Measurements from ENCODE around the gene CDH4.

CDH4 gene

DNA sequence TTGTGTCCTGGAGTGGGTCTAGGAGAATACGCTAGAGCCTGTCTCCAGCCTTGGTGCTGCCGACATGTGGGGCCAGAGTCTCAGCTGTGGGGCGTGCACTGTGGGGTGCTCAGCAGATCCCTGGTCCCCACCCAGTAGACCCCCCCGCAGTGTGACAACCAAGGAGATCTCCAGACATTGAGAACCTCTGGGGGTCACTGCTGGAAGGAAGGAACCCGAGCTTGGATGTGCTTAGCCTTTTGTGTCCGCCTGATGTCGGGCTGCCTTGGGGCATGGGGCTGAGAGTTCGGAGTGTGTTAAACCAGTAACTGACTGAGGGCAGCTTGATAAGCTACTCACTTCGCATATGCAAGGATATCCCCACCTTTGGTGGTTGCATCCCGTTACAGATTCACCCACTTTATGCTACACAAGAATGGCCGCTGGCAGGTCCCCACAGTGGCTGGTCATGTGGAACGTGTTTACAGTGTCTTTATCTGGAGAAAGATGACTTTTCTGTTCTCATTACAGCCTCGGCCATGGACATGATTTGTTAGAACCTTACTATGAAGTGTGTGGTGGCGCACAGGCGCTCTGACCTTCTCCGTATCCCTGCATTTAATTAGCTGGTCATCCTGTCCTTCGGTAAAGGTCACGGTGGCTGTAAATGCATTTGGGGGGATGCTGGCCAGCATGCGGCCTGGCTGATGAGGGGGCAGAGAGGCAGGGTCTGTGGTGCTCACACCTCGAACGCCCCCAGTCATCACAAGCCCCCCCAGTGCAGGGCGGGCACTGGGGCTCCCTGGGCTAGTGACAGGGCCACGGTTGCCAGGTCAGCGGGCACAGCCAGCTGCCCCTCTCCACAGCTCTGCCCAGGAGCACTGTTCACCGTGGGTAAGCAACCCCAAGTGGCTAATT is 446.8 kb downstream of the CDH4 start:
- TF ChIP-seq CTCF (IDR thresholded peaks at IDR 0.05; ENCODE audit: low read depth, low read length): no peak
- H3K4me3 ChIP-seq (ENCODE audit: low read depth, low read length): no peak overlapping the region
- no peak for DNase-seq (ENCODE audit: low read depth, low spot score)
- in situ Hi-C loops (cut with HindIII; ENCODE audit: low sequenced_read_pairs): no loop called here

- H3K4me3 ChIP-seq (ENCODE audit: low read depth, low read length): no peak overlapping the region
- no peak for DNase-seq (ENCODE audit: low read depth, low spot score)
- in situ Hi-C loops (cut with HindIII; ENCODE audit: low sequenced_read_pairs): no loop called here
- TF ChIP-seq CTCF (IDR thresholded peaks at IDR 0.05; ENCODE audit: low read depth, low read length): no peak
Measured at GRCh38 chr20:61699495-61700374, 447.7 kb downstream of the CDH4 start.

DNA sequence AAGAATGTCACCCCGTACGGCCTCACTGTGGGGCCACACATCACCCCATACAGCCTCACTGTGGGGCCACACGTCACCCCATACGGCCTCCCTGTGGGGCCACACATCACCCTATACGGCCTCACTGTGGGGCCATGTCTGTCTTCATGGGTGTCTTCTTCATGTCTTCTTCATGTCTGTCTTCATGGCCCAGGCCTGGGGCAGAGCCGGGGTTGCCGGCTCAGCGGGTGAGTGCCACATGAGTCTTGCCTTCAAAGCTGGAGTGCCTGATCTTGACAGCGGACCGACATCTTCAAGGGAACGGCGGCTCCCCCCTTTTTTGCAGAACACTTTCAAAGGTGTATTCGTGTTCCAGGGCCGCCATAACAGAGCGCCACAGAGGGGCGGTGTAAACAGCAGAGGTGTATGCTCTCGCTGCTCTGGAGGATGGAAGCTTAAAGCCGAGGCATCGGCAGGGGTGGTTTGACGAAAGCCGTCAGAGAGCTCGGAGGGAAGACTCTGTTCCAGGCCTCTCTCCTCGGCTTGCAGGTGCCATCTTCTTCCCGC is 448.6 kb downstream of the CDH4 start:
- no peak for TF ChIP-seq CTCF (IDR thresholded peaks at IDR 0.05; ENCODE audit: low read depth, low read length)
- DNase-seq (ENCODE audit: low read depth, low spot score): no peak
- H3K4me3 ChIP-seq (ENCODE audit: low read depth, low read length): no peak overlapping the region
- in situ Hi-C loops (cut with HindIII; ENCODE audit: low sequenced_read_pairs): no loop called here

DNA sequence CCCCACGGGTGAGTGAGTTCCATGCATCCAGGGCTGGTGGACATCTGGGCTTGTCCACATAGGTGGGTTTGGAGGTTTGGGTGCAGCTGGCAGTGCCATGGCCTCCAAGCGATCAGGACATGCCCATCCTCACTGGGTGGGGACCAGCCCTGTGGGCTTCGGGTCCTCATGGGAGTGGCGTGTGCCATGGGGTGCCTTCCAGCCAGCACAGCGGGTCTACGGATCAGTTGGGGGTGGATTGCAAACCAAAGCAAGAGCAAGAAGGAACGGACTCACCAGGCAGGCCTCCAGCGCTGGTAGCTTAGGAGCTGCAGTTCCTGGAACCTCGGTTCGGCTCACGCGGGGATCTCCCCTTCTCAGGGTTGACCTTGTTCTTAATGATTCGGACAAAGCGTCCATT is 449.3 kb downstream of the CDH4 start:
- TF ChIP-seq CTCF (IDR thresholded peaks at IDR 0.05; ENCODE audit: low read depth, low read length): no peak
- no peak overlapping the region for H3K4me3 ChIP-seq (ENCODE audit: low read depth, low read length)
- no peak for DNase-seq (ENCODE audit: low read depth, low spot score)
- in situ Hi-C loops (cut with HindIII; ENCODE audit: low sequenced_read_pairs): no loop called here

GRCh38 chr20:61701802-61702201 is 449.7 kb downstream of the CDH4 start:
- no peak overlapping the region for H3K4me3 ChIP-seq (ENCODE audit: low read depth, low read length)
- in situ Hi-C loops (cut with HindIII; ENCODE audit: low sequenced_read_pairs): no loop called here
- TF ChIP-seq CTCF (IDR thresholded peaks at IDR 0.05; ENCODE audit: low read depth, low read length): no peak
- no peak for DNase-seq (ENCODE audit: low read depth, low spot score)

- DNase-seq (ENCODE audit: low read depth, low spot score): no peak
- in situ Hi-C loops (cut with HindIII; ENCODE audit: low sequenced_read_pairs): no loop called here
- H3K4me3 ChIP-seq (ENCODE audit: low read depth, low read length): no peak overlapping the region
- TF ChIP-seq CTCF (IDR thresholded peaks at IDR 0.05; ENCODE audit: low read depth, low read length): no peak
Measured at GRCh38 chr20:61702246-61702645, 450.2 kb downstream of the CDH4 start.

Data from astrocyte of the spinal cord (primary cell).